Activated CD4-positive, CD25-positive, alpha-beta regulatory T cell treated with anti-CD3 and anti-CD28 coated beads, Interleukin-2, amount 50 U/mL, for 24 hours (primary cell): Measurements from ENCODE around the gene SNED1.
"Not testable (repeated sequence)": the region's sequence is repeated elsewhere in the genome, so short reads cannot be mapped to it uniquely, and the experiment has no call there.

ENCODE experiments used
- ATAC-seq, 2 donors: fragments of 150-1000 bp; cut with Tn5 transposase; one replicate each; pipeline ENCODE4 v1.10.0; 2021; ENCODE audit warnings: mild to moderate bottlenecking in 1 of 2, moderate library complexity in 1 of 2

SNED1 gene

DNA sequence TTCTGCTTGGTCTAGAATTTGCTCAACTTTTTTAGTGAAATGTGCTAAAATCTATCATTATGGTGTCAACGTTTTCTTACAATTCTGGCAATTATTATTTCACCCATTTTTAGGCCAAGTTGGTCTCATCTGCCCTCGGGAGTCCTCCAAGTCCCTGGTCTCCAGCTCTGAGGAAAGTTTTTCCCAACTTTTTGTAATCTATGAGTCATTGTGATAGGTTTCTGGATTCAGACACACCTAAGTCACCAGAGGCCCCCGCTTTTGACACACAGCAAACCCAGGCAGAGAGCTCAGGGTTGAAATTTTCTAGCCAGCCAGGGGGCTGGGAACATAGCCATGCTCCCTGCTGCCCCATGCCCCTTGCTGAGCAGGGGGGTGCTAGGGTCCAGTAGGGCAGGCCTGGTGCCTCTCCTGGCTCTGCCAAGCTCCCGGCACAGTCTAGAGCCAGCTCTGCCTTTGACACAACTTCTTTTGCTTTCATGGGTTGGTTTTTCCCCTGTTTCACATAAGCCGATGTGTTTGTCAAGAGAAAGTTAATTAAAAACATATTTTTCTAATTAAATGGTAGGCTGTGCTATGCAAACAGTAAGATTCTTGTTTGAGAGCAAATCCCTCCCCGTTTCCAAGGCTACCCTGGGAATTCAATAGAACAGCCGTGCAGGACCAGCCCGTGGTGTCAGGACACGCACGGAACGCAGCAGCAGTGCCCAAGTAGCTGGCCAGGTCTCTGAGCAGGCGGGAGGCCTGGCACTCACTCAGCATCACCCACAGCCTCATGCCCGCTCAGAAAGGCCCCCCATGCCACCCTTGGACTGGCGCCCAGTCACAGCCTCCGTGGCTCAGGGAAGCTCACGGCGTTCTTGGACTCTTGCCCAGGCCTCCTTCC, 25.5 kb upstream of the SNED1 start:
- ATAC-seq = no peak

GRCh38 chr2:240974771-240975572, 23.4 kb upstream of the SNED1 start:
- no peak for ATAC-seq

GRCh38 chr2:240975903-240976302, 22.5 kb upstream of the SNED1 start:
- not testable (repeated sequence) for ATAC-seq

GRCh38 chr2:240981280-240981679, 17.1 kb upstream of the SNED1 start:
- ATAC-seq = no peak

- ATAC-seq = no peak
These were observed 16.3 kb upstream of the SNED1 start for GRCh38 chr2:240981871-240982800.

- no peak for ATAC-seq
These were observed 15.6 kb upstream of the SNED1 start for GRCh38 chr2:240982821-240983281.

GRCh38 chr2:240983361-240983995, 14.9 kb upstream of the SNED1 start:
- peak; percentile 43 to 76 for ATAC-seq

DNA sequence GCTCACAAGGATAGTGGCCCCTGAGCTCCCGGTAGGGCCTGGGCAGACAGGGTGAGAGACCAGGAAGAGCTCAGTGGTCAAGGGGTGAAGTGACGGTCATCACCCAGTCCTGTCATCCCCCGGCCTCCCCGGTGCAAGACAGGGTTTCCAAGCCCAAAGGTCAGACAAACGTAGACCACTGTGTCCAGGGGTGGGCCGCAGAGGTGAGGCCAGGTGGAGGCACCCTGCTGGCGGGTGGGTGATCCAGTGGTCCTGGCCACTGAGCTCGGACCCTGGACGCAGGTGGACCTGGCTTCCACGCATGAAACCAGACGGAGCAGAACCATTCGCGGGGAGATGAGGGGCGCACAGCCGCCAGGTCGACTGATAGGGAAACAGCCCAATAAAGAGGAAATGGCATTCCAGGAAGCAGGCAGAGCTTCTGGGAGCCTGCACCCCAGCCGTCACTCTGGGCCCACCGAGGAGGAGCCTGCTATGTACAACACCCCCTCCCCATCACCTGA, 14.4 kb upstream of the SNED1 start:
- ATAC-seq = no peak

DNA sequence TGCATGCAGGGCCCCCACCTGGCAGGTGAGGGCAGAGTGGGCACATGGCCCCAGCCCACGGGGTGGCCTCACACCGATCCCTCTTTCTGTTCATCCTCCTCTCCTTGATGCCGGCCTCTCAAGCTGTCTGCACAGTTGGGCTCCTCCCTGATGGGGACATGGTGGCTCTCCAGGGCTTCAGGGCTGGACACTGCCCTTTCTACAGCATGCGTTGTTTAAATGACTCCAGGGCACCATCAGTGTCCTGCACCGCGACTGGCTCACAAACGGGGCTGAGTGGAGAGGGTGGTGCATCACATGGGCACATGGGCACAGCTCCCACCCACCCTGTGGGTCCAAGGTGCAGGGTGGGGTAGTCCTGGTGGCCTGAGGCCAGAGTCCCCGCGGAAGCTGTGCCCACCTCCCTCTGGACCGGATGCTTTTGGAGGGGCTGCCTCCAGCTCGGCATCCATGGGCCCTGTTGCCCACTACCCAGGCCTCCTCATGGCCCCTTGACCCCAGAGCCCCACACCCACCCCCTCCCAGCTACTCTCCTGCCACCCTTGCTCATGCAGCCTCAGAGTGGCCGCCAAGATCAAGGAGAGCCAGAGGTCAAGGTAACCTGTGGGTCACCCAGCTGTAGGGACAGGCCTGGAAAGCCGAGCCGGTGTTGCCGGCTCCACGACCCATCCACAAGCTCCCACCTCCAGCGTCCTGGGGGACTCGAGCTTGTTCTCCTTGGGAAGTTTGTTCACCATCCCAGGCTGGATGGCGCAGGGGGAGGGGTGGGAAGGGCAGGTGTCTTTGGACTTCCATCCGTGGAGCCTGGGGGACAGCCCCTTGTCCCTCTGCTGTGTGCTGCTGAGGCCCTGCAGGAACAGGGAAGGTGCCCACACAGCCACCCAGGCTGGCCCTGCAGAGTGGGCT, 12.3 kb upstream of the SNED1 start:
- ATAC-seq = no peak

GRCh38 chr2:240986787-240987411, 11.5 kb upstream of the SNED1 start:
- ATAC-seq = no peak

DNA sequence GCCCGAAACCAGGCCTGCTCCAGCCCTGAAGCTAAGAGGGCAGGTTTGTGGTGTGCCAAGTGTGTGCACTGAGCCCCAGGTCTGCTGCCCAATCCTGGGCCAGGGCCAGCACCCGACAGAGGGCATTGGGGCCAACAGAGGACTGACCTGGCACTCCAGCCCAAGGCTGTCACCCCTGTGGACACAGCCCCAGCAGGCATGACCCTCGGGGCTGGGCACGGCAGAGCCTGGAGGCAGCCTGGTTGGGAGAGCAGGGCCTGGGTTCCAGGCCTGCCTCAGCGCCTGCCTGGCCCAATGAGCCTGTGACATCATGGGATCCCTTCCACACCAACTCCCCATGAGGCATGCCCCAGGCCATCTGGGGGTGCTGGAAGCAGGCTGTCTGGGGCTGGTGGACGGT, 10.8 kb upstream of the SNED1 start:
- ATAC-seq = no peak

- no peak for ATAC-seq
These were observed 10.3 kb upstream of the SNED1 start for GRCh38 chr2:240988146-240988545.

DNA sequence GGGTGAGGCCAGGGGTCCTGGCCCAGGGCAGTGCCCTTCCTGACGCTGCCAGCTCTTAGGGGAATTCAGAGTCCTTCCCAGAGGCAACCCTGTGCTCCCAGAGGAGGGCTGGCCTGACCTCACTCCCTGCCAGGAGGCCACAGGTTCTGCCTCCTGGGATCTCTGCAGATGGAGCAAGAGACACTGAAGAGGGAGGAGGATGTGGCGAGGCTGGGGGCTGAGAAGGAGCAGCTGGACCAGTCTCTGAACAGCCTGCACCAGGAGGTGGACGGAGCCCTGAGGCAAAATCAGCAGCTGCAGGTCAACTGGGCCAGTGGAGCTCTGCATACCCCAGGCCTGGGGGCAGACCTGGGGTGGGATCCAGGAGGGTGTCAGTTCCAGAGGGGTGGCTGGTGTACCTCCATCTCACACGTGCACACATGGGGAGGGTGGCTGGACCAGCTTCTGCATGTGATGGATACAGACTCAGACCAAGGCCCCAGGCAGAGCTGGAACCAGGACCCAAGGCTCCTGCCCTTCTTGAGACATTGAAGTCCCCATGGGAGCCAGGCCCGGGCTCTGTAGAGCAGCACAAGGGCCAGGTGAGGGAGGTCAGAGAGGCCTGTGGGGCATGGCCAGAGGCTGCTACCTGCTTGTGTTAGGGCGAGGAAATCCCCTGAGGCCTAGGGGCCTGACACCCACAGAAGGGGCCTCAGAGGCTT, 9.7 kb upstream of the SNED1 start:
- no peak for ATAC-seq

DNA sequence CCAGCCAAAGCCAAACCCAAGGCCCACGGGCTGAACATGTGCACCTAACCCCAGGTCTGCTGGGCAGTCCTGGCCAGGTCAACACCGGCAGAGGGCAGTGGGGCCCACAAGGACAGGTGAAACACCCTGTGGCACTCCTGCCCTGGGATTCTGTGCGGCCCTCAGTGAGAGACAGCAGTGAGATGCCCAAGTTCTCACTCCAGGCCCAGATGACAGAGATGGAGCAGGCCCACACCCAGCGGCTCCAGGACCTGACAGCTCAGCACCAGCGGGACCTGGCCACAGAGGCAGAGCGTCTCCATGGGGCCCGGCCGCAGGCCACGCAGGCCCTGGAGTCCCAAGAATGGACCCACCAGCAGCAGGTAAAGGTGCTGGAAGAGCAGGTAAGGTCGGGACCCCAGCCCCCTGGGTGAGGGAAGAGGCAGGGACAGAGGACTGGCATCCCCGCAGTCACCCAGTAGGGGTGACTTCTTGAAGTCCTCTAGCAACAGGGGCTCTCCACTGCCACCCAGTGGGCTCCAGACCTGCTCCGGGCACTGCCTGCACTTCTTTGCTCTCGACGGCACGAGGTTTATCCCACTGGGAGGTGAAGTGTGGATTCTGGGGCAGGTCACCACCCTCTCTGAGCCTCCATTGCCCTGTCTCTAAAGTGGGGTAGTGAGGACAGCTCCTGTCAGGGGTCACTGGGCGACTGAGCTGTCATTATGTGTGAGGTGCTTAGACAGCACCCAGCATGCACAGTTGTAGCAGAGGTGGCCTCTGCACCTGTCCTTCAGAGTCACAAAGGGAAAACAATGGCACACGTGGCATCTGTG, 8.8 kb upstream of the SNED1 start:
- no peak for ATAC-seq

- ATAC-seq = no peak
These were observed 8.2 kb upstream of the SNED1 start for GRCh38 chr2:240990266-240990529.

GRCh38 chr2:240990726-240991377, 7.6 kb upstream of the SNED1 start:
- no peak for ATAC-seq

- no peak for ATAC-seq
These were observed 6.8 kb upstream of the SNED1 start for GRCh38 chr2:240991378-240992263.
